NCI-H446 (cell line): Measurements from ENCODE around the gene LUZP1.

ENCODE experiments used
- DNase-seq, 2 experiments: peaks; one replicate each; lab custom pipeline; 2025; lab: John Stamatoyannopoulos, UW

The LUZP1 gene

DNA sequence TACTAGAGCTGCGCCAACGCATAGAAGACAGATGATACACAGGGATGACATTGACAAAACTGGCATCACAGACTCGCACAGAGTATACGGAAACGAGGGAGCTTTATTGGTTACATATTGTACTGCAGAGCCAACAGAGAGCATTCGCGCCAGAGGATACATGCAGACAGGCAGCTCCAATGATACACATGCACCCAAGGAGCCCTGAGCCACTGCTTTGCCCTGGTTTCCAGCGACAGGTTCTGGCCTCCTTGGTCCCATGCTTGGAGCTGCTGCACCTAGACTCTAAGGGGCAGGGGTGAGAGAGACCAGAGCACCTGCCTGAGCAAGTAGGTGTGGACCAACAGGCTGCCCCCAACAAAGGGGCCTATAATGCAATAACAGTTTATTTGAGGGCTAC is 83.8 kb downstream of the LUZP1 start:
- DNase-seq, result no peak

DNA sequence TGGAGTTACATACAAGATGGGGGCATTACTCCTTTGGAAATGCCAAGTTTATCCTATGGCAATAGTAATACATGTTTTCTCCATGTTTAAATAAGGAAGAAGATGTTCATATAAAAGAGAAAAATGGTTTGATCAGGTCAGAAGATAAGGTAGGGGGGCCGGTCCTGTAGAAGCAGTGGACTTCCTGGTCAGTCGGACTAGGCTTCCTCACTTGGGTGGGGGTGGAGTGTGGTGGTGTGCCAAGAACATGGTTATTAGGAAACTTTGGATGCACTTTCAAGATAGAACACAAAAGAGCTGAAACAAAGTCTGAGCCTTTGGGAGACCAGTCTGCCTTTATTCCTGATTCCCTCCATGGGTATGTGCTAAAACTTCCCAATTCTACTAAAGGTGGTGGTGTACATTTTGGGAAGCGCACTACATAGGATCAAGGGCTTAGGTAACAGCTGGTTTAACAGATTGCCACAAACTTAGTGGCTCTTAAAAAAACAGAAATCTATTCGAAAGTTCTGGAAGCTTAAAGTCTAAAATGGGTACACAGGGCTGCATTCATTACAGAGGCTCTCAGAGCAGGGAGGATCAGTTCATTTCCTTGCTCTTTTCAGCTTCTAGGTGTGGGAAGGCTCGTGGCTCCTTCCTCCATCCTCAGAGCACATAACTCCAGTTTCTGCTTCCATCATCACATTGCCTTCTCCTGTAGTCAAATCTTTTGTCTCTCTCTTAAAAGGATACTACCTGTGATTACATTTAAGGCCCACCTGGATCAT is 84.8 kb downstream of the LUZP1 start:
- no peak for DNase-seq

GRCh38 chr1:23081376-23081775 is 87.3 kb downstream of the LUZP1 start:
- no peak for DNase-seq

- no peak for DNase-seq
Measured at GRCh38 chr1:23080885-23081284, 87.8 kb downstream of the LUZP1 start.

GRCh38 chr1:23079025-23079424 is 89.6 kb downstream of the LUZP1 start:
- no peak for DNase-seq

DNA sequence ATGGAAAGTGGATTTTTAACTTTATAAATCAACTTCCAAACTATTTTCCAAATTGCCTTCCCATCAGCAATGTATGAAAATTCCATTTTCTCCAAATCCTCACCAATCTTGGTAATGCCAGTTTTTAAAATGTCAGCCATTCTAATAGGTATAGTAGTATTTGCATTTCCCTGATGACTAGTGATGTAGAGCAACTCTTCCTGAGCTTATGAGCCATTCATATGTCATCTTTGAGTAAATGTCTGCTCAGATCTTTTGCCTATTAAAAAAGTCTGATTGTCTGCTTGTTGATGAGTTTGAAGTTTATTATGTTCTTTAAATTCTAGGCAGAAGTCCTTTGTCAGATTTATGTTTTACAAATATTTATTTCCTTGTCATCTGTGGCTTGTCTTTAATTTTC is 94.6 kb downstream of the LUZP1 start:
- no peak for DNase-seq

GRCh38 chr1:23069675-23070074 is 99.0 kb downstream of the LUZP1 start:
- DNase-seq, result no peak

GRCh38 chr1:23069149-23069548 is 99.5 kb downstream of the LUZP1 start:
- no peak for DNase-seq

DNA sequence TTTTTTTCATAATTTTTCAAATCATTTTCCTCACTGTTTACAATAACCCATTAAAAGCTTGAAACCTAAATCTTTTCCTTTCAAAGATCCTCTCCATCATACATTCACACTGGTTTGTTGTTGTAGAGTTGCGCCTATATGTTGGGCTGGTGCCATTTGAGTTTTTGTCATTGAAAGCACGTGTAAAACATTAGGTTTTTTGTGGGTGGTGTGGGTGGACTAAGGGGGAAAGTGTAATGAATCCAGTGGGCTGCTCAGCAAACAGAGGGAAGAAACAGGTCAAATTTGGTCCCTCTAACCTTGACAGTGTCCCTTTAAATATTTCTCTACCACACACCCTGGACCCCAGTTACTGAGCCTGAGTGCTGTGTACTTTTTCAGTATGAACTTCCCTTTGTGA is 102.6 kb downstream of the LUZP1 start:
- no peak for DNase-seq

DNA sequence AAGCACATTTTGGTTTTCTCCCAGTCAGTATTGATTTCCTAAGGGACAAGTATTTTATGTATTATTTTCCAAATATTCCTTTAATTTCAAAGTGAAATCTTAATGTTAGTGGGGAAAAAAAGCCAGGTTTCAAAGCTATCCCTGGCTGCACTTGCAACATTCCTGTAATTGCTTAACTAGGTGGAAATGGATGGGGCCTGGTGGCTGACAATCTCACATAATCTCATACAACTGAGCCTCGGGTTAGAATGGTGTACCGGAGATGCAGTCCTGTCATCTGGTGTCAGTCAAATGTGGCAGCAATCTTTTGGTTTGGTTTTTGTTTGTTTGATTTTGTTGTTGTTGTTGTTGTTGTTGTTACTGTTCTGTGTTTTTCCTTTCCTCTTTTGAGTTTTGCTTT is 103.3 kb downstream of the LUZP1 start:
- no peak for DNase-seq

- no peak for DNase-seq
Measured at GRCh38 chr1:23062271-23062670, 106.4 kb downstream of the LUZP1 start.

GRCh38 chr1:23057301-23057700 is 111.4 kb downstream of the LUZP1 start:
- DNase-seq, result no peak

- no peak for DNase-seq
Measured at GRCh38 chr1:23051290-23051909, 117.3 kb downstream of the LUZP1 start.

- no peak for DNase-seq
Measured at GRCh38 chr1:23050201-23050600, 118.5 kb downstream of the LUZP1 start.

- DNase-seq, result no peak
Measured at GRCh38 chr1:23044035-23044434, 124.6 kb downstream of the LUZP1 start.

- no peak for DNase-seq
Measured at GRCh38 chr1:23040509-23040908, 128.1 kb downstream of the LUZP1 start.

DNA sequence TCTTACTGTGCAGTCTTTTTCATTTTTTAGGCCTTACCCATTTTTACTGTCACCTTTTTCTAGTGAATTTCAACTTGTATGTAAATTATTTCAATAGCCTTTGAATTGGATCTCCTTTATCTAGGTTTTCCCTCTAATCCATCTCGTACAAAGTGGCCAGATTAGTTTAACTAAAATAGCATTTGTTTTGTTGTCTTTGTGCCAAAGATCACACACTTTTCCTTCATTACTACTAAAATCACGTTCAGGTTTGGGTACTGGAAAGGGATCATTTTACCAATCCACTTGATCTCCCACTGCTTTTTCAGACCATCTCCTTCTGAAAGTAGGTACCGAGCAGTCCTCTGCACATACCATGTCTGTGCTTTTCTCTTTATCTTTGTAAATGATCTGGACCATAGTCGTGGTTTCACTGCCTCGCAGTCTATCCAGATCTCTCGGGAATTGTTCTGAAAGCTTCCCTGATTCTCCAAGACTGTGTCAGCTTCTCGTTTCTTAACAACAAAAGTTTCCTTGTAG is 129.3 kb downstream of the LUZP1 start:
- DNase-seq, result no peak

- no peak for DNase-seq
Measured at GRCh38 chr1:23037081-23037740, 131.4 kb downstream of the LUZP1 start.

GRCh38 chr1:23035823-23036452 is 132.7 kb downstream of the LUZP1 start:
- DNase-seq, result no peak
